ENCODE results near the gene SLC30A10. TPM values are rescaled to one million over a fixed set of nuclear protein-coding genes. Genes with fewer than 3 reads are reported as not detected.

SLC30A10 gene
- total and polyA plus RNA-seq, 10 of the 15 experiments (the other 5 are each of a cell fraction or from before 2014, with no cell fraction given), result not detected

- TF ChIP-seq POLR2AphosphoS2 (IDR thresholded peaks at IDR 0.05; ENCODE audit: low read depth, low read length), result no peak
- TF ChIP-seq CBX3 (IDR thresholded peaks at IDR 0.05; ENCODE audit: borderline replicate concordance, low read depth), result no peak
These were observed 15.2 kb downstream of the SLC30A10 start (continued) for GRCh38 chr1:219913005-219913770.

GRCh38 chr1:219910716-219911115 is 17.6 kb downstream of the SLC30A10 start:
- H3K4me1 ChIP-seq (ENCODE audit: control insufficient read depth, insufficient read depth, low read length), result no peaks in the 10 kb centered on the region
- DNase-seq (ENCODE audit: low read depth, low spot score), result no peak
- H4K20me1 ChIP-seq (ENCODE audit: control insufficient read depth, insufficient read depth), result no peaks in the 10 kb centered on the region
- ChIA-PET RAD21 (ENCODE audit: unreplicated experiment) (no interaction called here), SMC1A (ENCODE audit: uncharacterized antibody, unreplicated experiment) (no interaction called here), POLR2A (no interaction called here), CTCF (no interaction called here)
- no TSS peak for BruUV-seq (replicated peaks)
- no peaks in the 10 kb centered on the region for H3K79me2 ChIP-seq (ENCODE audit: control insufficient read depth, insufficient read depth, low read length)
- no peak overlapping the region for H3K27ac ChIP-seq (ENCODE audit: control insufficient read depth, insufficient read depth)
- FAIRE-seq, result no peak
- H3K9ac ChIP-seq (ENCODE audit: control insufficient read depth, insufficient read depth, low read length), result no peak overlapping the region
- ATAC-seq, result no peak
- in situ Hi-C loops (cut with MboI) (no loop called here), intact Hi-C loops (cut with micrococcal nuclease; ENCODE audit: unreplicated experiment) (no loop called here)
- no peaks in the 10 kb centered on the region for H3K36me3 ChIP-seq (ENCODE audit: control insufficient read depth in 2 of 2, insufficient read depth in 2 of 2, low read length in 1 of 2)
- no peak overlapping the region for H3K4me2 ChIP-seq (ENCODE audit: control insufficient read depth, insufficient read depth)
- no peak overlapping the region for H2AFZ ChIP-seq (ENCODE audit: control insufficient read depth, low read depth, low read length)
- H3K4me3 ChIP-seq, result no peak overlapping the region
- no peaks in the 10 kb centered on the region for H3K27me3 ChIP-seq (replicated peaks in 1 of 2; ENCODE audit: control insufficient read depth in 2 of 2, insufficient read depth in 2 of 2, low read length in 1 of 2)
- TF ChIP-seq, protein P1, sequence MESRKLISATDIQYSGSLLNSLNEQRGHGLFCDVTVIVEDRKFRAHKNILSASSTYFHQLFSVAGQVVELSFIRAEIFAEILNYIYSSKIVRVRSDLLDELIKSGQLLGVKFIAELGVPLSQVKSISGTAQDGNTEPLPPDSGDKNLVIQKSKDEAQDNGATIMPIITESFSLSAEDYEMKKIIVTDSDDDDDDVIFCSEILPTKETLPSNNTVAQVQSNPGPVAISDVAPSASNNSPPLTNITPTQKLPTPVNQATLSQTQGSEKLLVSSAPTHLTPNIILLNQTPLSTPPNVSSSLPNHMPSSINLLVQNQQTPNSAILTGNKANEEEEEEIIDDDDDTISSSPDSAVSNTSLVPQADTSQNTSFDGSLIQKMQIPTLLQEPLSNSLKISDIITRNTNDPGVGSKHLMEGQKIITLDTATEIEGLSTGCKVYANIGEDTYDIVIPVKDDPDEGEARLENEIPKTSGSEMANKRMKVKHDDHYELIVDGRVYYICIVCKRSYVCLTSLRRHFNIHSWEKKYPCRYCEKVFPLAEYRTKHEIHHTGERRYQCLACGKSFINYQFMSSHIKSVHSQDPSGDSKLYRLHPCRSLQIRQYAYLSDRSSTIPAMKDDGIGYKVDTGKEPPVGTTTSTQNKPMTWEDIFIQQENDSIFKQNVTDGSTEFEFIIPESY (IDR thresholded peaks at IDR 0.05), result no peak
- TF ChIP-seq BCL11A (IDR thresholded peaks at IDR 0.05; ENCODE audit: low read depth, low read length) (no peak), SRF (IDR thresholded peaks at IDR 0.05; ENCODE audit: low read depth in 2 of 2, low read length in 2 of 2) (no peak), REST (IDR thresholded peaks at IDR 0.05; ENCODE audit: low read depth, low read length) (no peak), POU2F2 (IDR thresholded peaks at IDR 0.05; ENCODE audit: borderline replicate concordance, low read depth, low read length) (no peak)
- no peaks in the 10 kb centered on the region for H3K9me3 ChIP-seq (replicated peaks; ENCODE audit: control insufficient read depth, insufficient read depth, low read length)
- WGBS (ENCODE audit: insufficient coverage, insufficient replicate concordance, low lambda C conversion rate, missing lambda C conversion rate), result 48% methylated on average over 6 of the region's 6 CpGs
